HG03064 (cell line): ENCODE measurements around the gene CTU1.

ENCODE experiments used
- ATAC-seq: cut with Tn5 transposase; IDR thresholded peaks from one replicate; pipeline ENCODE4 v1.9.1; 2021; ENCODE audit warnings: low read depth; ENCODE audit not compliant: unreplicated experiment

CTU1 gene

DNA sequence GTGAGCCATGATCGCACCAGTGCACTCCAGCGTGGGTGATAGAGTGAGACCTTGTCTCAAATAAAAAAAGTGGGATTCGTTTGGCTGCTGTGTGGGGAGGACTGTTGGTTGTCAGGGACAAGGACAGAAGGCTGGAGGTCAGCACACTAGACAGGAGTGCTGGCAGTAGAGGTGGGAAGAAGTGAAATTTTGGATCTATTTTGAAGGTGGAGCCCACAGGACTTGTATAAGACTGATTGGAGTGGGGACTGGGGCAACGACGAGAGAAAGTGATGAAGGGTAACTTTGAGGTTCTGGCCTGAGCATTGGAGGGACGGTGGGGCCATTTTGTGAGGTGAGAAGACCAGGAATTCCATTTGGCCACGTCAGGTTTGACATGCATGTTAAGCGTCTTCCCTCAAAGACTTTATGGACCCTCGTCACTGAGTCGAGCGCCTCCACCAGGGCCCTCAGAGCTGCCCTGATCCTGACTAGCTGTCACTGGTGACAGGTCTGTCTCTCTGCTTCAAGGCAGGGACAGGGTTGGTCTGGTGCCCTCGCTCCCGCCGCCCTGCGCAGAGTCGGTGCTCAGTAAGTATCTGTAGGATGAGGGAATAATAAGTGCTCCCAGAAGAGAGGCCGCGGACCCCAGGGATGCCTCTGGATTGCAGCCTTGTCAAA lies 673 bp downstream of the CTU1 start:
- ATAC-seq = no peak

DNA sequence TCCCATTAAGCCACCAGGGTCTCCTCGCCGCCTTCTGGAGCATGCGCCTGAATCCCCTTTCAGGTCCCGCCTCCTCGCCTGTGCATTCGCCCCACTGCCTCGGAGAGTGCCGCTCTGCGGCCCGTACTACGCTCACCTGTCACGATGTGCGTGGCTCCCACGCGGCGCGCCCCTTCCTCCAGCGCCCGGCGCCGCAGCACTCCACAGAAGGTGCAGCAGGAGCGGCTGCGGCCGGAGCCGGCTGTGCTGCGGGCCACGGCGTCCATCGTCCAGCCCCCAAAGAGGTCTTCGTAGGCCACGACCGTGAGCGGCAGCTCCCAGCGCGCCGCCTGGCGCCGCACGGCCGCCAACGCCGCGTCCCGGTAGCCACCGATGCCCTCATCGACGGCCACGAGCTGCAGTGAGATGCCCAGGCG lies 4.3 kb downstream of the CTU1 start:
- ATAC-seq = no peak

DNA sequence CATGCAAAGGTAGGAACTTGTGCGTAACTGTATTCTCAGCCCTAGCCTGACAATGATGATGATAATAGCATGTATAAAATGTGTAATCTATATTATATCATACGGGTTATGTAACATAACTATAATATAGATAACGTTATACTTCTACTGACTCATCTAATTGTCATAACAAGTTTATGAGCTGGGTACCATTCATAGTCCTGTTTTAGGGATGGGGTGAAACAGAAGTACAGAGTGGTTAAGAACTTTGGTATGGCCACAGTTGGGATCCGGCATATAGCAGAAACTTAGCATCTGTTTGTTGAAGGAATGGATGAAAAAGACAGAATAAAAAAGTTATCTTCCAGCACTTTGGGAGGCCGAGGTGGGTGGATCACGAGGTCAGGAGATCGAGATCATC lies 5.2 kb downstream of the CTU1 start:
- no peak for ATAC-seq

- ATAC-seq = no peak
Measured at GRCh38 chr19:51101171-51101865, 6.9 kb downstream of the CTU1 start.

DNA sequence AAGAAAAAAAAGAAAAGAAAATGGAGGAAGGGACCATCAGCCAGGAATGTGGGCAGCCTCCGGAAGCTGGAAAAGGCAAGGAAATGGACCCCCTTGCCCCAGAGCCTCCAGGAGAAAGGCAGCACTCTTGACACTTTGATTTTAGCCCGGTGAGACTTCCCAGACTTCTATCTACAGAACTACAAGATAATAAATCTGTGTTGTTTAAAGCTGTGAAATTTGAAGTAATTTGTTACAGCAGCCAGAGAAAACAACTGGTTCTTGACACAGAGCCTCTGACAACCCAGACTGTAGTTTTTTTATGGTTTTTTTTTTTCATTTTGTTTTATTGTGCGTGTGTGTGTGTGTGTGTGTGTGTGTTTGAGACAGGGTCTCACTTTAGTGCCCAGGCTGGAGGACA lies 7.6 kb downstream of the CTU1 start:
- ATAC-seq = no peak

- ATAC-seq = no peak
Measured at GRCh38 chr19:51099047-51099382, 9.2 kb downstream of the CTU1 start.

DNA sequence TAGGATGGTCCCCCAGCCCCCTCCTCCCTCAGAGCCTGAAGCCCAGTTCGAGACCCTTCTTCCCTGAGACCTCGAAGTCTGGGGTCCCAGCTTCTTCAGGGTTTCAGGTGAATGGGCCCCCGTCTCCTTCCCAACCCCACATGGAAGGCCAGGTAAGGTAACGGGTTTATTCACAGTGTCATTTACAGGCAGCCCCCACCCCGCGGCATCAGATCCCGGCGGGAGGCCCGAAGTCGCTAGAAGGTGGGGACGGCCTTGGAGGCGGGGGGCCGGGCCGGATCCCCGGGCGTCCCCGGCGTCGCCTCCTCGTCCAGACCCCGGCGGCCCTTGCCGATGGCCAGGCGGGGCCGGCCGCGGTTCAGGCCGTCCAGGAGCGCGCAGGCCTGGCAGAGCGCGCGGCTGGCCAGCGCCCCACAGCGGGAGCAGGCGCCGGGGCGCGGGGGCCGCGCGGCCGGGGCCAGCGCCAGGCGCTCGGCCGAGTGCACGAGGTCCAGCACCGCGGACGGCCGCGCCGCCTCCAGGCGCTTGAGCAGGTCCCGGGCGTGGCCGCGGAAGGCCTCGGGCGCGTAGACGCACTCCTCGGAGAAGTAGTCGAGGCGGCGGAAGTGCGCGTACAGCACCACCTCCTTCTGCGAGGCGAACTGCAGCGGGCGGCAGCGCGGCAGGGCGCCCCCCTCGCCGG lies 9.7 kb downstream of the CTU1 start:
- no peak for ATAC-seq

DNA sequence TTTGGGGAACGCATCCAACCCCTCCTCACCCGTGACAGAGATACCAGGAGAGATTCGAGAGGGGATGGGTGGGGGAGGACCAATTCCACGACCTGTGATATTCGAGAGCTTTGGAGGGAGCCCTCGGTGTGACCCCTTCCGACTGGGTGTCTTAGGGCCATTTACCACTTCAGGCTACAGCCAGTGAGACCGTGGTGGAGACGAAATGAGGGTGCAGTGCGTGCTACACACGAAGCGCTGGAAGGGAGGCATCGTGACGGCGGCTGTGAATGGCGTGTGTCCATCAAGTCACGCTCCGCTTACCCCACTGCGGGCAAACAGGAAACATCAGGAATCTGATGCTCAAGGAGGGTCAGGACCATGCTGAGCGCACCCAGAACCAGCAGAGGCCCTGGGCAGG lies 10.4 kb downstream of the CTU1 start:
- ATAC-seq = no peak

DNA sequence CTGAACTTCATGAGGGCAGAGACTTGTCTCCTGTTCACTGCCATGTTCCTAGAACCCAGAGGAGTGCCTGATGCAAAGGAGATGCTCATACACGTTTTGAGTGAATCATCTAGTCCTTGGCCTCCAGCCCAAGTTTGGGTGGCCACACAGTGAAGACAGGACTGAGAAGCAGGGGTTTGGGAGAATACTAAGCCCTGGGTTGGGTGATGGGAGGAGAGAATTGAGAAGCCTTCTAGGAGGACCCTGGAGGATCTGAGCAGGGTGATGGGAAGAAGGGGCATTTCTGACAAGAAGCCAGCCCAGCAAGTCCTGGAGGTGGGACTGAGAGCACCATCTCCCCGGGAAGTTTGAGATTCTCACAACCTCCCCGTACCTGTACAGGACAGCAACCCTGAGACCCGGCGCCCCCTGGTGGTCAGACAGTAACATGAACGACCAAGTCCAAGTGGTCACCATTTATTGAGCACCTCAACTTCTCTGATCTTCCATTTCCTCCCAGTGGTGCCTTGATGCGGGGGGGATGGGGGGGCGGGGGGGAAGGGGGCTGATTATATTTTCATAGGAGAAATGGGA lies 11.0 kb downstream of the CTU1 start:
- no peak for ATAC-seq

- ATAC-seq = no peak
Measured at GRCh38 chr19:51096473-51097165, 11.6 kb downstream of the CTU1 start.

DNA sequence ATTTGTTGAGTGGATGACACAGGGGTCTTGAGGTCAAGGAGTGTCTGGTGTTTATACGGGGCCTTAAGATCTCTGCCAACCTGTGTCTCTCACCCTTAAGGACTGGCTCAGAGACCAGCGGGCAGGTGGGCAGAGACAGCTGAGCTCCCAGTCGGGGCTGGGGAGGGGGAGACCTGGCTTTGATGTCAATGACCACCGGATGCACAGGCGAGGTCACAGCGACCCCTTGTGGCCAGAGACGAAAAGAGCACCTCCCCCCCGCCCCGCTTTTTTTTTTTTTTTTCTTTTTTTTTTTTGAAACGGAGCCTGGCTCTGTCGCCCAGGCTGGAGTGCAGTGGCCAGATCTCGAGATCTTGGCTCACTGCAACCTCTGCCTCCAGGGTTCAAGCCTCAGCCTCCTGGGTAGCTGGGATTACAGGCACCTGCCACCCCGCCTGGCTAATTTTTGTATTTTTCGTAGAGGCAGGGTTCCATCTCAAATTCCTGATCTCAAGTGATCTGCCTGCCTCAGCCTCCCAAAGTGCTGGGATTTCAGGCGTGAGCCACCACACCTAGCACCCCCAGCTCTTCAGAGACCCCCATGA lies 13.4 kb downstream of the CTU1 start:
- ATAC-seq = no peak

GRCh38 chr19:51093510-51094345 lies 14.5 kb downstream of the CTU1 start:
- no peak for ATAC-seq

- ATAC-seq = no peak
Measured at GRCh38 chr19:51093101-51093500, 15.1 kb downstream of the CTU1 start.

GRCh38 chr19:51091895-51092873 lies 16.0 kb downstream of the CTU1 start:
- ATAC-seq = no peak

DNA sequence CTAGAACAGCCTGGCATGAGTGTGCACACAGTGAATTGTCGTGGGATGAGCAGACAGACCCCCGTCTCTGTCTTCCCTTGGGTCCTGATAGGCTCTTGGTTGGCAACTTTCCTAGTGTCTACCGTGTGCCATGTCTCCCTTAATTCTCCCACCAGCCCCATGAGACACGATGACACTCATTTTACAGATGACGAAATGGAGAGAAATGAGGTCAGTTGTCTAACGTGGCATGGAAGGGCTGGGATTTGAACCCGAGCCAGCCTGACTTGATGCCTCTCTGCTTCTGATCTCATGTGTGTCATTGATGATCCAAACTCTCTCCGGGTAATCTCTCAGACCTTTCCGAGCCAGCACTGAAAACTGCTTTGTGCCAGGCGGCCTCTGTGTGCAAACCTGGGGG lies 17.1 kb downstream of the CTU1 start:
- no peak for ATAC-seq

- no peak for ATAC-seq
Measured at GRCh38 chr19:51090471-51090870, 17.7 kb downstream of the CTU1 start.

GRCh38 chr19:51089786-51090185 lies 18.4 kb downstream of the CTU1 start:
- no peak for ATAC-seq

DNA sequence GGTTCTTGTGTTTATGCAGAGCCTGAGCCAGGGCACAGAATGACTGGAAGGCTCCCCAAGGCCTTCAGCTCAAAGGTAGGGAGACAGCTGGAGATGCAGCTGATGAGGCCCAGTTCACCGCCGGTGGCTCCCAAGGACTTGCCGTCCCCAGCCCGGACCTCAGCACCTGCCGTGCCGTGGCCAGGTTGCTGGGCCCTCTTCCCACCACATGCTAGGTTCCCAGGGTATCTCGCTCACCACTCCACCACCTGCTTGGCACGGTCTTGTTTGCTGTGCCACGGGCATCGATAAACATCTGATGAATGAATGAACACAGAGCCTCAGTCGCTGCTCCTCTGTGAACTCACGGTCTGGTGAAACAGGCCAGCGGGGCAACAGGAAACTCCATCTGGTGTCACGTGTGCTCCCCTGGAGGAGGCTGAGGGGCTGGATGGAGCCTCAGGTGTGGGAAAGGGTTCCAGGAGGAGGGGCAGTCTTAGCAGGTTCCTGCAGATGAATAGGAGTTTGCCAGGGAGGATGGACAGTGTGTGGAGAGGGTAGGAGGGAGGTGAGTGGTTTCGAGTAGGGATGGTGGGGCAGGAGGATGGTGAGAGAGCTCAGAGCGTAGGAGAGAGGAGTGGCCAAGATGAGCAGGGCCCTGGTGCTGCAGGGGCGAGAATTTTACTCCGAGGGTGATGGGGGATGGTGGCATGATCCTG lies 21.9 kb downstream of the CTU1 start:
- ATAC-seq = no peak
